MG63 (cell line): ENCODE data around the gene CARMIL1. TPM values are rescaled to one million over a fixed set of nuclear protein-coding genes. Genes with fewer than 3 reads are reported as not detected.

Experiments used
- DNase-seq: peaks from one replicate; pipeline ENCODE4 v3.0.0-alpha.2; 2020
- H3K27me3 ChIP-seq: fragments of 250-450 bp; sonication (Bioruptor Pico); 2 replicates; pipeline ENCODE4 v1.5.1; 2020; ENCODE audit warnings: mild to moderate bottlenecking, moderate library complexity
- H3K36me3 ChIP-seq: fragments of 250-450 bp; sonication (Bioruptor Pico); 2 replicates; pipeline ENCODE4 v1.5.1; 2020; ENCODE audit warnings: mild to moderate bottlenecking, moderate library complexity
- H3K4me3 ChIP-seq: fragments of 250-450 bp; sonication (Bioruptor Pico); 2 replicates; pipeline ENCODE4 v1.5.1; 2020; ENCODE audit warnings: mild to moderate bottlenecking, moderate library complexity
- H3K9me3 ChIP-seq: fragments of 250-450 bp; sonication (Bioruptor Pico); 2 replicates; pipeline ENCODE4 v1.5.1; 2020; ENCODE audit warnings: mild to moderate bottlenecking, moderate library complexity
- total RNA-seq: library from RNA; depleted of rRNA; stranded (reverse); fragments of >200 nt; shearing (Covaris generic); gene quantifications from 2 replicates; pipeline ENCODE4 v1.2.3, GENCODE V29; 2014; ENCODE audit warnings: low replicate concordance

CARMIL1 gene
- total RNA-seq, 1 experiment from 2014 or later, result 3.4 TPM

- no peak overlapping the region for H3K4me3 ChIP-seq
- peak; percentile 5 for DNase-seq
- H3K27me3 ChIP-seq, result no peaks in the 10 kb centered on the region
- no peaks in the 10 kb centered on the region for H3K9me3 ChIP-seq
- no peaks in the 10 kb centered on the region for H3K36me3 ChIP-seq
Measured at GRCh38 chr6:25263657-25264056, 15.5 kb upstream of the CARMIL1 start.

- Histone ChIP-seq H3K4me3 (no peak overlapping the region), H3K27me3 (no peaks in the 10 kb centered on the region), H3K36me3 (no peaks in the 10 kb centered on the region), H3K9me3 (no peaks in the 10 kb centered on the region)
- DNase-seq, result no peak
Measured at GRCh38 chr6:25266456-25267100, 12.6 kb upstream of the CARMIL1 start.

GRCh38 chr6:25267662-25268061 lies 11.5 kb upstream of the CARMIL1 start:
- DNase-seq, result no peak
- Histone ChIP-seq H3K36me3 (no peaks in the 10 kb centered on the region), H3K4me3 (no peak overlapping the region), H3K9me3 (no peaks in the 10 kb centered on the region), H3K27me3 (no peaks in the 10 kb centered on the region)

- H3K36me3 ChIP-seq, result no peaks in the 10 kb centered on the region
- H3K9me3 ChIP-seq, result no peaks in the 10 kb centered on the region
- no peak overlapping the region for H3K4me3 ChIP-seq
- no peak for DNase-seq
- no peaks in the 10 kb centered on the region for H3K27me3 ChIP-seq
Measured at GRCh38 chr6:25270559-25270958, 8.6 kb upstream of the CARMIL1 start.

- Histone ChIP-seq H3K4me3 (no peak overlapping the region), H3K27me3 (no peaks in the 10 kb centered on the region), H3K9me3 (no peaks in the 10 kb centered on the region), H3K36me3 (no peaks in the 10 kb centered on the region)
- DNase-seq, result no peak
Measured at GRCh38 chr6:25275436-25275835, 3.7 kb upstream of the CARMIL1 start.

GRCh38 chr6:25277386-25277785 lies 1.8 kb upstream of the CARMIL1 start:
- Histone ChIP-seq H3K4me3 (no peak overlapping the region), H3K27me3 (no peaks in the 10 kb centered on the region), H3K9me3 (no peaks in the 10 kb centered on the region), H3K36me3 (no peaks in the 10 kb centered on the region)
- DNase-seq, result no peak

- no peak for DNase-seq
Measured at GRCh38 chr6:25277857-25278256, 1.3 kb upstream of the CARMIL1 start.

GRCh38 chr6:25278261-25278913 lies 787 bp upstream of the CARMIL1 start:
- H3K36me3 ChIP-seq, result no peaks in the 10 kb centered on the region
- DNase-seq, result no peak
- no peaks in the 10 kb centered on the region for H3K9me3 ChIP-seq
- no peaks in the 10 kb centered on the region for H3K27me3 ChIP-seq
- peak overlapping the region; percentile 76 for H3K4me3 ChIP-seq

More at GRCh38 chr6:25277857-25278256, 1.3 kb upstream of the CARMIL1 start:
- no peak overlapping the region for H3K4me3 ChIP-seq
- no peaks in the 10 kb centered on the region for H3K36me3 ChIP-seq
- no peaks in the 10 kb centered on the region for H3K9me3 ChIP-seq
- H3K27me3 ChIP-seq, result no peaks in the 10 kb centered on the region

GRCh38 chr6:25279748-25280343 lies 672 bp downstream of the CARMIL1 start:
- H3K27me3 ChIP-seq, result no peaks in the 10 kb centered on the region
- H3K4me3 ChIP-seq, result peak overlapping the region; percentile 76
- H3K9me3 ChIP-seq, result no peaks in the 10 kb centered on the region
- no peak for DNase-seq
- H3K36me3 ChIP-seq, result no peaks in the 10 kb centered on the region

- H3K4me3 ChIP-seq, result no peak overlapping the region
- H3K27me3 ChIP-seq, result no peaks in the 10 kb centered on the region
- H3K36me3 ChIP-seq, result no peaks in the 10 kb centered on the region
- no peak for DNase-seq
- no peaks in the 10 kb centered on the region for H3K9me3 ChIP-seq
Measured at GRCh38 chr6:25280344-25281074, 1.3 kb downstream of the CARMIL1 start.

GRCh38 chr6:25286891-25287290 lies 7.7 kb downstream of the CARMIL1 start:
- no peak for DNase-seq
- Histone ChIP-seq H3K9me3 (no peaks in the 10 kb centered on the region), H3K36me3 (no peaks in the 10 kb centered on the region), H3K4me3 (no peak overlapping the region), H3K27me3 (no peaks in the 10 kb centered on the region)

- H3K27me3 ChIP-seq, result no peaks in the 10 kb centered on the region
- H3K9me3 ChIP-seq, result no peaks in the 10 kb centered on the region
- no peaks in the 10 kb centered on the region for H3K36me3 ChIP-seq
- DNase-seq, result no peak
- no peak overlapping the region for H3K4me3 ChIP-seq
Measured at GRCh38 chr6:25287941-25288340, 8.8 kb downstream of the CARMIL1 start.

GRCh38 chr6:25288518-25288917 lies 9.3 kb downstream of the CARMIL1 start:
- no peak overlapping the region for H3K4me3 ChIP-seq
- no peaks in the 10 kb centered on the region for H3K36me3 ChIP-seq
- H3K9me3 ChIP-seq, result no peaks in the 10 kb centered on the region
- DNase-seq, result no peak
- H3K27me3 ChIP-seq, result no peaks in the 10 kb centered on the region

GRCh38 chr6:25290306-25291060 lies 11.3 kb downstream of the CARMIL1 start:
- no peaks in the 10 kb centered on the region for H3K27me3 ChIP-seq

GRCh38 chr6:25292384-25292783 lies 13.2 kb downstream of the CARMIL1 start:
- H3K36me3 ChIP-seq, result no peaks in the 10 kb centered on the region

More at GRCh38 chr6:25290306-25291060, 11.3 kb downstream of the CARMIL1 start:
- DNase-seq, result no peak
- Histone ChIP-seq H3K9me3 (no peaks in the 10 kb centered on the region), H3K4me3 (no peak overlapping the region), H3K36me3 (no peaks in the 10 kb centered on the region)

GRCh38 chr6:25295651-25296050 lies 16.5 kb downstream of the CARMIL1 start:
- no peaks in the 10 kb centered on the region for H3K27me3 ChIP-seq
- no peak overlapping the region for H3K4me3 ChIP-seq
- H3K36me3 ChIP-seq, result no peaks in the 10 kb centered on the region
- no peak for DNase-seq
- H3K9me3 ChIP-seq, result no peaks in the 10 kb centered on the region

More at GRCh38 chr6:25292384-25292783, 13.2 kb downstream of the CARMIL1 start:
- Histone ChIP-seq H3K9me3 (no peaks in the 10 kb centered on the region), H3K4me3 (no peak overlapping the region), H3K27me3 (no peaks in the 10 kb centered on the region)
- DNase-seq, result no peak
